B cell (primary cell): ENCODE results near the gene TNNI3K. TPM values are rescaled to one million over a fixed set of nuclear protein-coding genes. Genes with fewer than 3 reads are reported as not detected.

Source experiments
- ATAC-seq: fragments of 200-7000 bp; cut with Tn5 transposase; one replicate; pipeline ENCODE4 v1.10.0; 2021; ENCODE audit warnings: low read depth, mild to moderate bottlenecking, moderate number of reproducible peaks, moderate library complexity
- CTCF ChIA-PET: fragments of 350-600 bp; sonication (Branson Sonifier 250); formaldehyde crosslinking; loops from one replicate; lab custom pipeline; 2021; ENCODE audit warnings: antibody characterized with exemption, inconsistent platforms; lab: Charles Lee
- POLR2A ChIA-PET: fragments of 350-600 bp; sonication (Branson Sonifier 250); formaldehyde crosslinking; loops from one replicate; lab custom pipeline; 2021; ENCODE audit warnings: antibody characterized with exemption; lab: Charles Lee
- DNase-seq: peaks from one replicate; pipeline ENCODE4 v3.0.0; 2013
- H2AFZ ChIP-seq: 2 replicates; pipeline ENCODE4 v1.6.1; 2012; ENCODE audit warnings: mild to moderate bottlenecking, low read depth, low read length; ENCODE audit not compliant: insufficient read depth, poor library complexity, severe bottlenecking
- H3K27ac ChIP-seq, 2 donors: 1 replicate in 1 of 2; 2 replicates in 1 of 2; pipeline ENCODE4 v1.5.1; 2012 to 2013; ENCODE audit warnings: low read length in 2 of 2, mild to moderate bottlenecking in 2 of 2, moderate library complexity in 1 of 2
- H3K27me3 ChIP-seq, 4 experiments: fragments of 200-600 bp in 1 of 4; sonication (generic) in 1 of 4; replicated peaks in 1 of 4; 1 replicate in 2 of 4; 2 replicates in 2 of 4; pipeline versions ENCODE4 v1.6.1 to v1.7.0; 2013 to 2016; ENCODE audit warnings: low read length in 3 of 4, mild to moderate bottlenecking in 2 of 4, mixed read lengths in 1 of 4, moderate library complexity in 1 of 4; ENCODE audit not compliant: insufficient read depth in 4 of 4, control insufficient read depth in 3 of 4; ENCODE audit errors: control extremely low read depth in 1 of 4
- H3K36me3 ChIP-seq, 2 experiments: replicated peaks in 1 of 2; 1 replicate in 1 of 2; 2 replicates in 1 of 2; pipeline versions ENCODE4 v1.6.1 to v1.7.1; 2013; ENCODE audit warnings: low read length in 1 of 2; ENCODE audit not compliant: insufficient read depth in 2 of 2, control insufficient read depth in 1 of 2; ENCODE audit errors: control extremely low read depth in 1 of 2, extremely low read depth in 1 of 2
- H3K4me1 ChIP-seq, 2 donors: fragments of 200-600 bp in 1 of 2; sonication (generic) in 1 of 2; 1 replicate in 1 of 2; 2 replicates in 1 of 2; pipeline versions ENCODE4 v1.5.1 to v1.6.1; 2013 to 2017; ENCODE audit warnings: low read length in 2 of 2; ENCODE audit not compliant: control insufficient read depth in 2 of 2, insufficient read depth in 2 of 2
- H3K4me2 ChIP-seq: replicated peaks from 2 replicates; pipeline ENCODE3; 2012; ENCODE audit warnings: mild to moderate bottlenecking, low read depth, low read length; ENCODE audit not compliant: poor library complexity, severe bottlenecking
- H3K4me3 ChIP-seq, 5 experiments: fragments of 200-600 bp in 1 of 5; sonication (generic) in 1 of 5; 1 replicate in 3 of 5; 2 replicates in 2 of 5; pipeline versions ENCODE4 v1.5.1 to v1.7.0; 2011 to 2016; ENCODE audit warnings: low read length in 4 of 5, mild to moderate bottlenecking in 4 of 5, low read depth in 2 of 5, control low read depth in 1 of 5, moderate library complexity in 1 of 5; ENCODE audit not compliant: insufficient read depth in 1 of 5; ENCODE audit errors: control extremely low read depth in 1 of 5, extremely low read depth in 1 of 5
- H3K79me2 ChIP-seq: fragments of 200-600 bp; sonication (generic); one replicate; pipeline ENCODE4 v1.6.0; 2016; ENCODE audit warnings: low read length; ENCODE audit not compliant: control insufficient read depth, insufficient read depth
- H3K9ac ChIP-seq: fragments of 200-600 bp; sonication (generic); 2 replicates; pipeline ENCODE4 v1.6.1; 2017; ENCODE audit warnings: mild to moderate bottlenecking, low read length, moderate library complexity
- H3K9me3 ChIP-seq, 3 donors: one replicate each; pipeline versions ENCODE4 v1.6.1 to v1.7.1; 2013; ENCODE audit warnings: low read length in 2 of 3; ENCODE audit not compliant: control insufficient read depth in 2 of 3, insufficient read depth in 1 of 3; ENCODE audit errors: control extremely low read depth in 1 of 3
- H4K20me1 ChIP-seq: 2 replicates; pipeline ENCODE4 v1.6.0; 2012; ENCODE audit warnings: mild to moderate bottlenecking, low read length; ENCODE audit not compliant: insufficient read depth, control insufficient read depth, poor library complexity, severe bottlenecking
- H3K27ac Mint-ChIP-seq: one replicate; pipeline ENCODE4 v1.8.0; 2021; ENCODE audit warnings: mixed read lengths
- H3K27me3 Mint-ChIP-seq: one replicate; pipeline ENCODE4 v1.8.0; 2021; ENCODE audit warnings: mixed read lengths
- H3K4me1 Mint-ChIP-seq: one replicate; pipeline ENCODE4 v1.8.0; 2021; ENCODE audit warnings: mixed read lengths
- H3K4me3 Mint-ChIP-seq: one replicate; pipeline ENCODE4 v1.8.0; 2021; ENCODE audit warnings: mixed read lengths
- H3K9me3 Mint-ChIP-seq: one replicate; pipeline ENCODE4 v1.8.0; 2022; ENCODE audit warnings: mixed read lengths; ENCODE audit not compliant: insufficient read depth
- CTCF ChIP-seq: fragments of 200-600 bp; IDR thresholded peaks from one replicate; pipeline ENCODE4 v1.8.0; 2022; ENCODE audit warnings: antibody characterized with exemption, mild to moderate bottlenecking
- EZH2 ChIP-seq: IDR thresholded peaks from 2 replicates; pipeline ENCODE4 v1.6.1; 2012; ENCODE audit warnings: borderline replicate concordance, low read depth, mild to moderate bottlenecking, moderate library complexity, low read length; ENCODE audit not compliant: insufficient read depth, poor library complexity, severe bottlenecking
- WGBS: methylation state at CpG from one replicate; pipeline ENCODE4 v1.1.5; 2013; ENCODE audit warnings: missing lambda C conversion rate; ENCODE audit not compliant: insufficient coverage; 5-methylcytosine and 5-hydroxymethylcytosine counted together
- intact Hi-C: fragments of 100-400 bp; cut with micrococcal nuclease; formaldehyde crosslinking; loops from one replicate; pipeline ENCODE4 v1.10.0; 2022
- polyA plus RNA-seq: library from polyadenylated mRNA; depleted of rRNA; stranded (reverse); fragments of >200 nt; gene quantifications from 2 replicates; pipeline ENCODE4 v1.2.3, GENCODE V29; 2012
- total RNA-seq, 2 donors: library from RNA; stranded (reverse); fragments of 120-200 nt in 1 of 2; gene quantifications; 1 replicate in 1 of 2; 2 replicates in 1 of 2; pipeline versions ENCODE4 v1.2.3 to v1.2.4, GENCODE V29; 2013 to 2022

TNNI3K gene
- total and polyA plus RNA-seq, 2 donors (not counting 1 experiment from before 2014, with no cell fraction given), result 0.52 to 3.1 TPM

GRCh38 chr1:74587888-74588287 lies 352.7 kb downstream of the TNNI3K start:
- Histone ChIP-seq H3K27ac (no peak overlapping the region), H2AFZ (no peak overlapping the region), H3K27me3 (no peaks in the 10 kb centered on the region), H3K4me1 (no peaks in the 10 kb centered on the region), H4K20me1 (no peaks in the 10 kb centered on the region), H3K9ac (no peak overlapping the region), H3K4me3 (no peak overlapping the region), H3K4me2 (no peak overlapping the region), H3K9me3 (no peaks in the 10 kb centered on the region), H3K36me3 (no peaks in the 10 kb centered on the region), H3K79me2 (no peaks in the 10 kb centered on the region)
- intact Hi-C loops, result no loop called here
- TF ChIP-seq CTCF (no peak), EZH2 (no peak)
- WGBS, result 83% methylated on average over 2 of the region's 2 CpGs
- peaks cover 2% of the 10 kb centered on the region for H3K4me1 Mint-ChIP-seq
- no peak for DNase-seq
- POLR2A ChIA-PET, result no interaction called here
- no peak overlapping the region for H3K27ac Mint-ChIP-seq
- CTCF ChIA-PET, result no interaction called here
- no peak overlapping the region for H3K4me3 Mint-ChIP-seq
- no peaks in the 10 kb centered on the region for H3K9me3 Mint-ChIP-seq
- H3K27me3 Mint-ChIP-seq, result peaks cover 4% of the 10 kb centered on the region
- no peak for ATAC-seq

- POLR2A ChIA-PET, result no interaction called here
- no peak overlapping the region for H3K4me3 Mint-ChIP-seq
- no peaks in the 10 kb centered on the region for H3K9me3 Mint-ChIP-seq
- H3K36me3 ChIP-seq, result no peaks in the 10 kb centered on the region
- TF ChIP-seq CTCF, result no peak
- no peak for TF ChIP-seq EZH2
- H3K9ac ChIP-seq, result no peak overlapping the region
- no peak overlapping the region for H3K4me2 ChIP-seq
- WGBS, result 100% methylated on average over 2 of the region's 5 CpGs
- DNase-seq, result no peak
- H3K27ac ChIP-seq, result no peak overlapping the region
- no peaks in the 10 kb centered on the region for H3K4me1 ChIP-seq
- H2AFZ ChIP-seq, result no peak overlapping the region
- H3K4me1 Mint-ChIP-seq, result peaks cover 2% of the 10 kb centered on the region
- H3K27me3 ChIP-seq, result no peaks in the 10 kb centered on the region
- CTCF ChIA-PET, result no interaction called here
- no peaks in the 10 kb centered on the region for H3K9me3 ChIP-seq
- no peaks in the 10 kb centered on the region for H3K79me2 ChIP-seq
- H4K20me1 ChIP-seq, result no peaks in the 10 kb centered on the region
- ATAC-seq, result no peak
- intact Hi-C loops, result no loop called here
- H3K27ac Mint-ChIP-seq, result no peak overlapping the region
- H3K27me3 Mint-ChIP-seq, result no peaks in the 10 kb centered on the region
- no peak overlapping the region for H3K4me3 ChIP-seq
These were observed 355.1 kb downstream of the TNNI3K start for GRCh38 chr1:74590288-74590687.
